ENCODE measurements around the gene MVB12B.

DNA sequence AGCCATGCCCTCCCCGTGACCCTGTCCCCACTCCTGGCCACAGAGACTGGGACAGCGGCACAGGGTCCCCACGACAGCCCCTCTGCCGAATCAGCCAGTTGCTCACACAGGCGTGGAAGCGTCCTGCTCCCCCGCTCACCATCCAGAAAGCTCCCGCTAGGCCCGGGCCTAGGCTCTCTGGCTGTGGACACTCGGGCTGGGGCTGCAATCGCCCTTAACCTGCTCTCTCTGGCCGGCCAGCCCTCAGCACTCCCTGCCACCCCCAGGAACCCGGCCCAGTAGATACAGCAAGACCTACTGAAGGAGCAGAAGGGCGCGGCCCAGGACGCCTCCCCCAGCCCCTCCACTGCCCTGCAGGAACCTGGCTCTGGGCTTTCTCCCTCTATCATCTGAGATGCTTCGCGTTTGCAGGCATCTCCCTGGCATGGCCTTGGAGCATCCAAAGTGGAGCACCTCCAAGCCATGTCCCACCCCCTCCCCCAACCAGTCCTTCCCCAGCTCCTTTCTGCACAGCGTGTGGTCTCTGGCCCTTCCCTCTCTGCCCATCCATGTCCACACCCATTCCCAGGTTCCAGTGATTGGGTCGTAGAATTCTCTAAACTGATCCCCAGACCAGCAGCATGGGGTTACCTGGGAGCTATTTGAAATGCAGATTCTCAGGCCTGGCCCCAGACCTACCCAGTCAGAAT, 173.4 kb downstream of the MVB12B start:
- TF ChIP-seq, protein P1, sequence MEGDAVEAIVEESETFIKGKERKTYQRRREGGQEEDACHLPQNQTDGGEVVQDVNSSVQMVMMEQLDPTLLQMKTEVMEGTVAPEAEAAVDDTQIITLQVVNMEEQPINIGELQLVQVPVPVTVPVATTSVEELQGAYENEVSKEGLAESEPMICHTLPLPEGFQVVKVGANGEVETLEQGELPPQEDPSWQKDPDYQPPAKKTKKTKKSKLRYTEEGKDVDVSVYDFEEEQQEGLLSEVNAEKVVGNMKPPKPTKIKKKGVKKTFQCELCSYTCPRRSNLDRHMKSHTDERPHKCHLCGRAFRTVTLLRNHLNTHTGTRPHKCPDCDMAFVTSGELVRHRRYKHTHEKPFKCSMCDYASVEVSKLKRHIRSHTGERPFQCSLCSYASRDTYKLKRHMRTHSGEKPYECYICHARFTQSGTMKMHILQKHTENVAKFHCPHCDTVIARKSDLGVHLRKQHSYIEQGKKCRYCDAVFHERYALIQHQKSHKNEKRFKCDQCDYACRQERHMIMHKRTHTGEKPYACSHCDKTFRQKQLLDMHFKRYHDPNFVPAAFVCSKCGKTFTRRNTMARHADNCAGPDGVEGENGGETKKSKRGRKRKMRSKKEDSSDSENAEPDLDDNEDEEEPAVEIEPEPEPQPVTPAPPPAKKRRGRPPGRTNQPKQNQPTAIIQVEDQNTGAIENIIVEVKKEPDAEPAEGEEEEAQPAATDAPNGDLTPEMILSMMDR (IDR thresholded peaks at IDR 0.05) = no peak
- TF ChIP-seq POLR2A (IDR thresholded peaks at IDR 0.05) = no peak
